UCSD-AML1 (cell line): ENCODE data around the gene CEP104.
"Not testable (repeated sequence)": the region's sequence is repeated elsewhere in the genome, so short reads cannot be mapped to it uniquely, and the experiment has no call there.

Experiments
- DNase-seq: peaks from one replicate; lab custom pipeline; 2025; ENCODE audit not compliant: unreplicated experiment; lab: John Stamatoyannopoulos, UW

CEP104 gene

DNA sequence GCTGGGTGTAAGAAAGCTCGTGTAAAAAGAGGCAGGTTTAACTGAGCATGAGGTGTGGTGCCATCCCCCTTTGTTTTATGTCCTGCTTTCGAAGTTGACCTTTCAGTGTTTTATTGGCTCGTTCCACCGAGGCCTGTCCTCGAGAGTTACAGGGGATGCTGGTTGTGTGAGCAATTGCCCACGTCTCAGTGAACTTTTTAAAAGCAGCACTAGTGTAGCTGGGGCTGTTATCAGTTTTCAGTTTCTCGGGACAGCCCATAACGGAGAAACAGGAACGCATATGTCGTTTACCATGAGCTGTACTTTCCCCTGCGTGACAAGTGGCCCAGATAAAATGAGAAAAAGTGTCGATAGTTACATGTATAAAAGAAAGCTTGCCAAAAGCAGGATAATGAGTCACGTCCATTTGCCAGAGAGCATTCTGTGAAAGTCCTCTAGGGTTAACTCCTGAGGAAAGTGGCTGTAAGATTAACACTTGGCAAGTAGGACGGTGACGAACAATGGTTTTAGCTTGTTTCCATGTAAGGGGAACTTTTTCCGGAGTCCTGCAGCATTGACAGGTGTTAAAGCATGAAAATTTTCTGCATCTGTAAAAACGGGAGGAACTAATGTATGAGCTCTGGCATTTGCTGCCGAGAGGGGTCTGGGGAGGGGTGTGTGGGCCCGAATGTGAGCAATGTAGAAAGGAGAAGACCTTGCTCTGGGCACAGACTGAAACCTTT, 52.9 kb downstream of the CEP104 start:
- DNase-seq: no peak

DNA sequence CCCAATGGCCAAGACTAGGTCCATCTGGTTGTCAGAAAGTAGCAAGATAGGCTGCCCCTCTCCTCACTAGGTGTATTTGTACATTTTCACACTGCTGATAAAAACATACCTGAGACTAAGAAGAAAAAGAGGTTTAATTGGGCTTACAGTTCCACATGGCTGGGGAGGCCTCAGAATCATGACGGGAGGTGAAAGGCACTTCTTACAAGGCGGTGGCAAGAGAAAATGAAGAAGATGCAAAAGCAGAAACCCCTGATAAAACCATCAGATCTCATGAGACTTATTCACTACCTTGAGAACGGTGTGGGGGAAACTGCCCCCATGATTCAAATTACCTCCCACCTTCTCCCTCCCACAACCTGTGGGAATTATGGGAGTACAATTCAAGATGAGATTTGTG, 56.2 kb downstream of the CEP104 start:
- DNase-seq: not testable (repeated sequence)

- no peak for DNase-seq
Measured at GRCh38 chr1:3799976-3800685, 56.9 kb downstream of the CEP104 start.

- peak; percentile 92 for DNase-seq
Measured at GRCh38 chr1:3796215-3797061, 60.6 kb downstream of the CEP104 start, which contains the start of gene LRRC47. TSS of gene LRRC47 (minus strand) at chr1:3796498. CDS start at chr1:3796476, 22 bp downstream.

DNA sequence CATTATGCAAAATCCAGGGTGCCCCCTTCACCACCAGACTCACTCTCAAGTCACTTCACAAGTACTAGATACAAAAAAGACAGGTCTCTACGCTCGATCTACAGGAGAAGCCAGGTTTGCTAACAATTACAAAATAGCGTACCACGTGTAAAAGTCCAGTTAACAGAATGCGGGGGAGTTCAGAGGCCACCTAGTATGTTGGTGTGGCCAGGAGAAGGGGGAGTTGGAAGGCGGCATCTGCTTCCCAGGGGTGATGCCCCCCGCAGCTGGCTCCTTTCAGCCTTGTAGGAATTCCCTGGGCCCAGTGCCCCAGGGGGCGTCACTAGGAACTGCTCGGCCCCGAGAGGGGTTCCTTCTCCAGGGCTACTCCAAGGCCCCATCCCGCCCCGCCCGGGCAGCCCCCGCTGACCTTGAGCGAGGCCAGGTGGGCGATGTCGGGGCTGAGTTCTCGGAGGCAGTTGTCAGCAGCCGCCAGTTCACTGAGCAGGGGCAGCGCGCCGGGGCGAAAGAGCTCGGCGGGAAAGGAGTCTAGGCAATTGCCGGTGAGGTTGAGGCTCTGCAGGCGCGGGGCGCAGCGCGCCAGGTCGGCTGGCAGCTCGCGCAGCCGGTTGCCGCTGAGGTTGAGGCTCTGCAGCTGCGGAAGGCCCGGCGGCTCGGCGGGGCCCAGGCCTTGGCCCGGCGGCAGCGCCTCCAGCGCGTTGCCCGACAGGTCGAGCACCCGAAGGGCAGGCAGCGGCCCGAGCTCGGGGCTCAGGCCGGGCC, 61.4 kb downstream of the CEP104 start:
- DNase-seq: no peak

DNA sequence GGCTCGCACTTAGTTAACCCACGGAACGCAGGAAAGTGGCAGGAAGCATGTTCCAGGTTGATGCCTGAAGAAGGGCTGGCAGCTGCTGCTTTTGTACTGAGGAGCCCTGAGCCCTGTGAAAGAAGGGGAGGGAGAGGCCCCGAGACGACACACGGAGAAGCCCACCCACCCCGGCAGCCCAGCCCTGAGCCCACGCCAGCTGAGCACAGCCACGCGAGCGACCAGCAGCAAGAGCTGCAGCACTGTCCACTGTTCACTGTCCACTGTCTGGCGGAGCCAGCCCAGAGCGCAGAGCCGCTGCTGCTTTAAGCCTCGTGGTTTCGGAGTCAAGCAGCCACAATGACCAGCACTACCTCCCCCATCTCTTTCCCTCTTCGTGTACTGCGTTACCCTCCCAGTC, 66.1 kb downstream of the CEP104 start:
- DNase-seq: no peak

DNA sequence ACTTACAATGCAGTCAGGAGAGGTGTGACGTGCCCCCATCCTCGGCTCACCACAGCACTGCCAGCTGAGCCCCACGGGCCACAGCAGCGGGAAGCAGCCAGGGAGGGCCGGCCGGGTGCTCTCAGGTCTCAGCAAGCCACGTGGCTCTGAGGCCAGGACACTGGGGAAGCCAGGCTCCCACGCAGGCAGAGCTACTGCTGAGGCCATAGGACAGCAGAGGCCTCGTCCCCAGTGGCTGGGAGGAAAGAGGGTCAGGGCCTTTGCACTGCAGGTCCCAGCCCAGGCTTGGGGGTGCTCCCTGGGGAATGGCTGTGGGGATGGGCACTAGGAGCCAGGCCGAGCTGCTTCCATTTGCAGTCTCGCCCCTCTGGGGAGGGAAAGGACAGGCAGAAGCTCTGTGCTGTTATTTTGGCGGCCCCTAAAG, 66.5 kb downstream of the CEP104 start:
- DNase-seq: no peak

- no peak for DNase-seq
Measured at GRCh38 chr1:3789421-3790300, 67.3 kb downstream of the CEP104 start.

DNA sequence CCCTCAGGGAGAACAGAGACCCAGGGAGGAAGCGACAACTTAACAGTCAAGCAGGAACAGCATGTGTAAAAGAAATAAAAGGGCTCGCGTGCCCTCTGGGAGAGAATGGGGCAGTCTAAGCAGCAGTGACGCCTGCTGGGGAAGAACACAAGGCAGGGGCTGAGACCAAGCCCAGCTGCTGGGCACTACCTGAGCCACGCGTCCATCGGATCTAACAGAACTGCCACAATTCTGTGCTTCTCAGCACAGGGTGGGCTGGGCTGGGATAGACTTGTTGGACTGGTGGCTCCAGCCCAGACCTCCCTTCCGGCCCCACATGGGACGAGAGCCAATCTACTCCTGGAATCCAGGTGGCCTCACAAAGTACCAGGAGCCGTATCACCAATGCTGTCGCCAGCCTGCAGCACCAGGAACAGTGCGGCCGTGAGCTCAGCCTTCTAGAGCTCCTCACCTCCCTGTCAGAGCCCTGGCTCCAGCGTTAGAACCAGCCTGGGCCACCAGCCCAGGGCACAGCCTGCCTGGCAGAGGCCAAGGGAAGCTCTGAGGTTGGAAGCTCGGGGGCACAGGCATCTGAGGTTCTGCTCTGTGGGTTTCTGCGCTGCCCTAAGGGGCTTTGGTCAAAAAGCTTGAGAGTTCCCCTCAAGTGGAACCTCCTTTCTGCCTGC, 68.1 kb downstream of the CEP104 start:
- DNase-seq: no peak

- no peak for DNase-seq
Measured at GRCh38 chr1:3787745-3788605, 69.0 kb downstream of the CEP104 start.

- DNase-seq: no peak
Measured at GRCh38 chr1:3787349-3787715, 69.7 kb downstream of the CEP104 start.

GRCh38 chr1:3786468-3787348, 70.3 kb downstream of the CEP104 start:
- no peak for DNase-seq

GRCh38 chr1:3785456-3786157, 71.4 kb downstream of the CEP104 start:
- no peak for DNase-seq

DNA sequence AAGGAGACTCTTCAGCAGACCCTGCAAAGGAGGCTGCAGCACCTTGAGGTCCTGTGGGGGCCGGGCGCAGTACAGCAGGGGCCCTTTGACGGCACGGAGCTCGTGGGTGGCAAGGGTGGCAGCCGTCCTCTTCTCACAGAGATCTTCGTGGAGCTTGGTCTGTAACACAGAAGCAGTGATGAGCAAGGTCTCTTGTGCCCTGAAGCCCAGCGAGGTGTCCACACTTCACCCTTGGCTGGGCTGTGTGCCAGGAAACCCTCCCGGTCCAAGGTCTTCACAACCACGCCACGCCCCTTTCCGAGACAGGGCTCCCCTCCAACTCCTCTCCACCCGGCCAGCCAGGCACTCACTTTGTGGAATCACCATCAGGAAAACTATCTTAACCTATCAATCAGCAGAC, 72.0 kb downstream of the CEP104 start:
- DNase-seq: no peak

DNA sequence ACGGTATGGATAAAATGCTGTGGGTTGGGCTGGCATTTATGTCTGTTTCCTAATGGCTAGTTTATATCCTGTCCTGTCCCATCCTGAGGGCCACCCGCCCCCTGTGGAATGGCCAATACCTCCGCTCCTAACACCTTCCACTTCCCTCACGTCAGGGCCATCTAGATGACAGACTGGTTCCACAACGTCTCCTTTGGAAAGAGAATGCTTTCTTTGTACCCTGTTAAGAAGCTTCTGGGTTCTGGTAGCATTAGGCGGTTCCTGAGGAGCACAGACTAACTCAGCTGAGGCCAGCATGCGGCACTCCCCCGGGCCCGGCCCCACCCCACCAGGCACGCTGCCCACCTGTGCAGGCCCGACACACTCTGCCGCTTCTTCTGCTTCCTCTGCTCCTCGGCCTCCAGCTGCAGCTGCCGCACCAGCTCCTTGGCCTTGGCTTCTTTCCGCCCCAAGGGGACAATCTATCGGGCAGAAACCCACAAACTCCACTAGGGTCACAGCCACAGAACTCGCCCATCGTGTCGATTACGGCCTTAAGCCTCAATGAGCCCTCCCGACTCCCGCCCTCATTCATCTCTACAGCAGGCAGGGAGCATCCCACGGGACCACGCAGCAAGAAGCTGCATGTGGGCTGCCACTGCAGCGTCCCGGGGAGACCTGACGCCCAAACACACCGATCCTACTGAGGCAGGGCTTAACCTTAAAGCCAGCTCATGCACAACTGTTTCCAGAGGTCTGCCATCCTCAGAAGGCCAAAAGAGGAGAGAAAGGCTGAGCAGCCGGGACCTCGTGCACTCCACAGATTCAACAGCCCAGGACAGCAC, 73.1 kb downstream of the CEP104 start:
- no peak for DNase-seq

DNA sequence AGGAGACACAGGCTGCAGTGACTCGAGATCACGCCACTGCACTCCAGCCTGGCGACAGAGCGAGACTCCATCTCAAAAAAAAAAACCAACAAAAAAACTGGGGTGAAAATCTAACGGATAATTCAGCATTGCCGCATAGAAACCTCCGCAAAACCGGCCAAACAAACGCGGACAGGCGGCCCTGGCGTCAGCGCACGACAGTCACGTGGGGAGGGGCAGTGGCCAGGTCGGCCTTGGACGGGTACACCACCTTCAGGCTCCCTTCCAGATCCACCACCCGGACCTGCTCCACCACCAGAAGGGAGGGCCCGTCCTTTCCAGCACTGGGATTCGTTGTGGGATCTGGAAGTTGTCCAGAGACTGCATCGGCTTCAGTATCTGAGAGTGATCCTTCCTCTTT, 76.1 kb downstream of the CEP104 start:
- no peak for DNase-seq
